Keratinocyte (primary cell): Measurements from ENCODE around the gene CHST1.

ENCODE experiments used
- CTCF ChIP-seq, 3 experiments: IDR thresholded peaks in 1 of 3; conservative IDR thresholded peaks in 1 of 3; optimal IDR thresholded peaks in 1 of 3; 2 replicates in 2 of 3; 3 replicates in 1 of 3; pipeline versions ENCODE3 to v1.5.1; 2011; ENCODE audit warnings: low read length in 3 of 3, mild to moderate bottlenecking in 3 of 3, moderate library complexity in 2 of 3, control low read depth in 1 of 3, inconsistent platforms in 1 of 3; ENCODE audit not compliant: insufficient read depth in 2 of 3; ENCODE audit errors: extremely low read depth in 1 of 3
- EZH2 ChIP-seq: IDR thresholded peaks from one replicate; pipeline ENCODE4 v1.6.1; 2012; ENCODE audit warnings: inconsistent platforms, mild to moderate bottlenecking, low read length, moderate library complexity

- no peak for TF ChIP-seq CTCF (optimal IDR thresholded peaks at IDR 0.05 in 1 of 3, IDR thresholded peaks at IDR 0.05 in 1 of 3, conservative IDR thresholded peaks at IDR 0.05 in 1 of 3; ENCODE audit: extremely low read depth in 1 of 3, insufficient read depth in 2 of 3, low read length in 3 of 3)
- TF ChIP-seq EZH2, result no peak
These were observed 56.1 kb downstream of the CHST1 start for GRCh38 chr11:45609337-45609736.
